Measurements from ENCODE around the gene CEMIP. TPM values are rescaled to one million over a fixed set of nuclear protein-coding genes. Genes with fewer than 3 reads are reported as not detected.
"Not testable (repeated sequence)": the region's sequence is repeated elsewhere in the genome, so short reads cannot be mapped to it uniquely, and the experiment has no call there.

Gene CEMIP
- total RNA-seq, 1 donor from 2014 or later, result 5.3 TPM

DNA sequence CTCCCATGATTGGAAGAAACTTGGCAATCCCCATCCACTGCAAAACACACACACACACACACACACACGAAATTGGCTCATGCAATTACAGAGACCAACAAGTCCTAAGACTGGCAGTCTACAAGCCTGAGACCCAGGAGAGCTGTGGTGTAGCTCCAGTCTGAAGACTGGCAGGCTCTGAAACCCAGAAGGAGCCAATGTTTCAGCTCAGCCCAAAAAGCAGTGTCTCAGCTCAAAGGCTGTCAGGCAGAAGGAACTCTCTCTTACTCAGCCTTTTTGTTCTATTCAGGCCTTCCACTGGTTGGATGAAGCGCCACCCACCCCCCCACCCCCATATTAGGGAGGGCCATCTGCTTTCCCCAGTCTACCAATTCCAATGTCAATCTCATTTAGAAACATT is 178.4 kb downstream of the CEMIP start:
- DNase-seq (ENCODE audit: low read depth), result no peak
- no peak overlapping the region for H3K4me3 ChIP-seq (ENCODE audit: low read depth, low read length)

DNA sequence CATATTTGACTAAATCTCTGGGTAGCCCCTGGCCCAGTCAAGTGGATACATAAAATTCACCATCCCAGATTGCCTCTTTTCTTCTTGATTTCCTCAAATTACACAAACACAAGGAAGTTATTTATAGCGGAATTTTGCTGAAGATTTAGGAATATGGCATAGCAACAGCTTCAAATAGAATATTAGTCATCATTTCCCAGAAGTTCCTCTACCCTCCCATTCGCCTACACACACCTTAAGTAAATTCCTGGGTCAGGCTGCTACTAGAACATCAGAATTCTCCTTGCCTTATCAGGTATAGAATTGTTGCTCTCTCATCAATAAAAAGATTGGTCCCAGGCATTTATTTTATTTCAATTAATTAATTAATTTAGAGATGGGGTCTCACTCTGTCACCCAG is 178.8 kb downstream of the CEMIP start:
- no peak for FAIRE-seq
- peak; percentile 82 for DNase-seq (ENCODE audit: low read depth)

More for the DNA sequence above, 178.4 kb downstream of the CEMIP start:
- H3K36me3 ChIP-seq (ENCODE audit: control insufficient read depth, insufficient read depth, low read length), result peaks cover 1% of the 10 kb centered on the region
- no peak for FAIRE-seq
- TF ChIP-seq, protein P1, sequence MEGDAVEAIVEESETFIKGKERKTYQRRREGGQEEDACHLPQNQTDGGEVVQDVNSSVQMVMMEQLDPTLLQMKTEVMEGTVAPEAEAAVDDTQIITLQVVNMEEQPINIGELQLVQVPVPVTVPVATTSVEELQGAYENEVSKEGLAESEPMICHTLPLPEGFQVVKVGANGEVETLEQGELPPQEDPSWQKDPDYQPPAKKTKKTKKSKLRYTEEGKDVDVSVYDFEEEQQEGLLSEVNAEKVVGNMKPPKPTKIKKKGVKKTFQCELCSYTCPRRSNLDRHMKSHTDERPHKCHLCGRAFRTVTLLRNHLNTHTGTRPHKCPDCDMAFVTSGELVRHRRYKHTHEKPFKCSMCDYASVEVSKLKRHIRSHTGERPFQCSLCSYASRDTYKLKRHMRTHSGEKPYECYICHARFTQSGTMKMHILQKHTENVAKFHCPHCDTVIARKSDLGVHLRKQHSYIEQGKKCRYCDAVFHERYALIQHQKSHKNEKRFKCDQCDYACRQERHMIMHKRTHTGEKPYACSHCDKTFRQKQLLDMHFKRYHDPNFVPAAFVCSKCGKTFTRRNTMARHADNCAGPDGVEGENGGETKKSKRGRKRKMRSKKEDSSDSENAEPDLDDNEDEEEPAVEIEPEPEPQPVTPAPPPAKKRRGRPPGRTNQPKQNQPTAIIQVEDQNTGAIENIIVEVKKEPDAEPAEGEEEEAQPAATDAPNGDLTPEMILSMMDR (IDR thresholded peaks at IDR 0.05; ENCODE audit: insufficient read depth, low read length, severe bottlenecking), result no peak
- no peaks in the 10 kb centered on the region for H3K27me3 ChIP-seq (ENCODE audit: control insufficient read depth, insufficient read depth, low read length)

DNA sequence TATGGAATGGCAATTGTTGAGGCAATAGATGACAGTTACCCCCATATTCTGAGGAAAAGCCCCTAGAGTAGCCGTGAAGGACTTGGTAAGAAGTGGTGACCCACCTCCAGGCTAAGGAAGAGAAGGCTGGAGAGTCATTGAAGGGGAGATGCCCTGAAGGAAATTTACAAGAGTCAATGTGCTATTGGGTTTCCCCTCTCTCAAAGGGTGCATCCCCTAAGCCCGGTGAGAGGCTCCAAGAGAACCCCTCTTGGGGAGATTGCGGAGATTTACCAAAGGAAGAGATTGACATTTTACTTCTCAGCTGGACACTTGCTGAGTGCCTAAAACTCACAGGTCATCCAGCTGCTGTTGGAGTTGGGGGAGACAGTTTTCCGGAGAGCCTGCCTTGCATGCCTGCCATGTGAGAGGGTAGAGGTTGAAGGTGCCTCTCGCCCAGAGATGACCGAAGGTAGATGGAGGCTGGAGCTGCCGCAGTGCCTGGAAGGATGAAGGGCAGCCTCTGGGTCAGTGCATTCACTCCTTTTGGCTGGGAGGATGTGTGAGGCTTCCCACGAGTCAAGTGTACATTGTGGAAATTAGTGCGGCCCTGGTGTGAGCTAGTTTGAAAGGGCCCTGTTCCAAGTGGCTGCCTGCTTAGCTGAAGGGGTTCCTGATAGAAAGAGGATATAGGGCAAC is 179.8 kb downstream of the CEMIP start:
- DNase-seq (ENCODE audit: low read depth), result no peak
- H3K36me3 ChIP-seq (ENCODE audit: control insufficient read depth, insufficient read depth, low read length), result no peaks in the 10 kb centered on the region
- TF ChIP-seq, protein P1 (IDR thresholded peaks at IDR 0.05; ENCODE audit: insufficient read depth, low read length, severe bottlenecking), result no peak
- no peaks in the 10 kb centered on the region for H3K27me3 ChIP-seq (ENCODE audit: control insufficient read depth, insufficient read depth, low read length)
- FAIRE-seq, result no peak
- H3K4me3 ChIP-seq (ENCODE audit: low read depth, low read length), result no peak overlapping the region

More for the DNA sequence above, 178.8 kb downstream of the CEMIP start:
- H3K36me3 ChIP-seq (ENCODE audit: control insufficient read depth, insufficient read depth, low read length), result peaks cover 1% of the 10 kb centered on the region
- no peak overlapping the region for H3K4me3 ChIP-seq (ENCODE audit: low read depth, low read length)
- H3K27me3 ChIP-seq (ENCODE audit: control insufficient read depth, insufficient read depth, low read length), result no peaks in the 10 kb centered on the region
- TF ChIP-seq, protein P1 (IDR thresholded peaks at IDR 0.05; ENCODE audit: insufficient read depth, low read length, severe bottlenecking), result no peak

DNA sequence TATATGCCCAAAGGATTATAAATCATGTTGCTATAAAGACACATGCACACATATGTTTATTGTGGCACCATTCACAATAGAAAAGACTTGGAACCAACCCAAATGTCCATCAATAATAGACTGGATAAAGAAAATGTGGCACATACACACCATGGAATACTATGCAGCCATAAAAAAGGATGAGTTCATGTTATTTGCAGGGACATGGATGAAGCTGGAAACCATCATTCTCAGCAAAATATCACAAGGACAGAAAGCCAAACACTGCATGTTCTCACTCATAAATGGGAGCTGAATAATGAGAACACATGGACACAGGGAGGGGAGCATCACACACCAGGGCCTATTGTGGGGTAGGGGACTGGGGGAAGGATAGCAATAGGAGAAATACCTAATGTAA is 186.3 kb downstream of the CEMIP start:
- DNase-seq (ENCODE audit: low read depth); FAIRE-seq; H3K27me3 ChIP-seq (ENCODE audit: control insufficient read depth, insufficient read depth, low read length); H3K36me3 ChIP-seq (ENCODE audit: control insufficient read depth, insufficient read depth, low read length); H3K4me3 ChIP-seq (ENCODE audit: low read depth, low read length): not testable (repeated sequence)

DNA sequence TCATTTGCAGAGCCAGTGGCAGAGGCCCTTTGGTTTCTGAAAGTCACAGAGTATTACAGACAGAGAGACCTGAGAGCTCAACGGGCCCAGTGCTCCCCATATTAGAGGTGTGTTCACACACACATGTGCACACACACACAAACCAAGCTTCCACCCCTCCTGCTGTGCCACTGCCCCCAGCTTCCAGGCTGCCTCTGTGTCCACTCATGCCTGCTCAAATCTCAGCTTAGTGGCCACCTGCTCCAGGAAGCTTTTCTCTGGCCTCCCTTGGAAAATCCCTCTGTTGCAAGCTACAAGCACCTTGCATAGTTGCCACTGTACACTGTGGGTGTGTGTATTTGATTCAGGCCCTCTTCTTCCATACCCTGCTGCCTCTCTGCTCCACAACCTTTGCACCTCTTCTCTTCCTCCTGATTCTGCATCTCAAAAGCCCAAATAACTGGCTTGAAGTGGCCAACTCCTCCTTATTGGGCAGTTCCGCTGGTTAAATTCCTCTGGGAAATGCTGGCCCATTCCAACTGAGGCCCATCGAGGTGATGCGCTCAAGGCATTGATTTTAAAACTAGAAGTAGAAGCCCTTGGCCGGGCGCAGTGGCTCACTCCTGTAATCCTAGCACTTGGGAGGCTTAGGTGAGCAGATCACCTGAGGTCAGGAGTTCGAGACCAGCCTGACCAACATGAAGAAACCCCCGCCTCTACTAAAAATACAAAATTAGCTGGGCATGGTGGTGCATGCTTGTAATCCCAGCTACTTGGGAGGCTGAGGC is 187.4 kb downstream of the CEMIP start:
- Histone ChIP-seq H3K36me3 (ENCODE audit: control insufficient read depth, insufficient read depth, low read length) (peaks cover 6% of the 10 kb centered on the region), H3K27me3 (ENCODE audit: control insufficient read depth, insufficient read depth, low read length) (no peaks in the 10 kb centered on the region), H3K4me3 (ENCODE audit: low read depth, low read length) (no peak overlapping the region)
- TF ChIP-seq, protein P1 (IDR thresholded peaks at IDR 0.05; ENCODE audit: insufficient read depth, low read length, severe bottlenecking), result no peak
- no peak for FAIRE-seq
- no peak for DNase-seq (ENCODE audit: low read depth)

DNA sequence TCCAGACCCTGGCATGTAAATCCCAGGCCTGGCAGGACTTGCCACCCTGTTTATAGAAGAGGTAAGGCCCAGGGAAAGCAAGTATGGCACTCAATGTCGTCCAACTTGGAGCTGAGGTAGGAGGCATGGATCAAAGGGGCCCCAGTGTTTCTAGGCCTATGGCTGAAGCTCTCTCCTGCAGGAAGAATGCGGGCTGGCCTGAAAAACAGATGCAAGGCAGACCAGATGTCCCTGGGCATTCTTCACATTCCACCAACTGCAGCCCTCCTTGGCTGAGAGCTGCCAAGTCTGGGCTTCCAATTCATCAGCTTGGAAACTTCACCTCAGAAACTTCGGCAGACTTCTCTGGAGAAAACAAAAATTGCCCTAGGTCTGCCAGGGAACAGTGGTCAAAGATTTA is 188.3 kb downstream of the CEMIP start:
- H3K36me3 ChIP-seq (ENCODE audit: control insufficient read depth, insufficient read depth, low read length), result peaks cover 6% of the 10 kb centered on the region
- H3K27me3 ChIP-seq (ENCODE audit: control insufficient read depth, insufficient read depth, low read length), result no peaks in the 10 kb centered on the region
- FAIRE-seq (no peak), DNase-seq (ENCODE audit: low read depth) (no peak)
- H3K4me3 ChIP-seq (ENCODE audit: low read depth, low read length), result no peak overlapping the region
- TF ChIP-seq, protein P1 (IDR thresholded peaks at IDR 0.05; ENCODE audit: insufficient read depth, low read length, severe bottlenecking), result no peak

Measured in bronchial epithelial cell (primary cell).